GM04504 (cell line): ENCODE measurements around the gene RAB32.

Experiments used
- DNase-seq: peaks from one replicate; pipeline ENCODE4 v3.0.0-alpha.2; 2012; ENCODE audit warnings: low read depth

The RAB32 gene

GRCh38 chr6:146582857-146583256 lies 39.2 kb downstream of the RAB32 start:
- no peak for DNase-seq

GRCh38 chr6:146583966-146584365 lies 40.3 kb downstream of the RAB32 start:
- no peak for DNase-seq

- no peak for DNase-seq
Measured at GRCh38 chr6:146587459-146587858, 43.8 kb downstream of the RAB32 start.

GRCh38 chr6:146590492-146590891 lies 46.9 kb downstream of the RAB32 start:
- no peak for DNase-seq

- no peak for DNase-seq
Measured at GRCh38 chr6:146592451-146592850, 48.8 kb downstream of the RAB32 start.

- DNase-seq, result no peak
Measured at GRCh38 chr6:146593986-146594385, 50.4 kb downstream of the RAB32 start.

- no peak for DNase-seq
Measured at GRCh38 chr6:146594495-146594894, 50.9 kb downstream of the RAB32 start.

DNA sequence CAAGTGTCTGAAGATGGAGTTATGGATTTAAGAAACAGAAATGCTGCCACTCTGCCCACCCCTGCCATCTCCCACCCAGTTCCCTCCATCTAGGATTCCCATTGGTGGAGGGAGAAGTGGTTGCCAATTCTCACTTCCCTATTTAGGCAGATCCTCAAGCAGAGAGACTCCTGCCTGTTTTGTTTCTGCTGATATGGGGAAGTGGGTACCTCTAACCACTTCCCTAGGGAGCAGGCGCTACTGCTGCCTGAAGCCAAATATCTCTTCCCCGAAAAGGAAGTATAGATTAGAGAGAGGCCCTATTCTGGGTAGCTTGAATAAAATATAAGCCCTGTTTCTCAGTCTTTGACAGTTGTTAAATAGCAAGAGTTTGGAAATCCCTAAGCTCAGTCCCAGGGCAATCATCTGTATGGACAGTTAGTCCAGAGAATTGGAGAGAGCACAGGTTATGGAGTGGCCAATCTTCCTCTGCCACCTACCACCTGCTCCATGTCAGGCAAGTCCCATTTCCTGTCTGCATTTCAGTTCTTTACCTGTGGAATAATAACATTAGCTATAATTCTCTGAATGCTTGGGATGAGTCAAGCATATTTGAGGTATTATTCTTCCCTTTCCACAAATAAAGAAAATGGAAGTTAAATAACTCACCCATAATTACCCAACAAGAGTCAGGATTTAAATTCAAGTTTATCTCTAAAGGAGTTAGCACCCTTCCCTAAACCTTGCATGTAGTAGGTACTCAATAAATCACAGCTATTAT lies 52.5 kb downstream of the RAB32 start:
- DNase-seq, result no peak

- peak; percentile 15 for DNase-seq
Measured at GRCh38 chr6:146598772-146599405, 55.3 kb downstream of the RAB32 start, which contains the start of gene ADGB. ADGB (plus strand) TSS chr6:146598972; CDS start chr6:146599041, 69 bp downstream.

- no peak for DNase-seq
Measured at GRCh38 chr6:146601352-146601751, 57.7 kb downstream of the RAB32 start.

DNA sequence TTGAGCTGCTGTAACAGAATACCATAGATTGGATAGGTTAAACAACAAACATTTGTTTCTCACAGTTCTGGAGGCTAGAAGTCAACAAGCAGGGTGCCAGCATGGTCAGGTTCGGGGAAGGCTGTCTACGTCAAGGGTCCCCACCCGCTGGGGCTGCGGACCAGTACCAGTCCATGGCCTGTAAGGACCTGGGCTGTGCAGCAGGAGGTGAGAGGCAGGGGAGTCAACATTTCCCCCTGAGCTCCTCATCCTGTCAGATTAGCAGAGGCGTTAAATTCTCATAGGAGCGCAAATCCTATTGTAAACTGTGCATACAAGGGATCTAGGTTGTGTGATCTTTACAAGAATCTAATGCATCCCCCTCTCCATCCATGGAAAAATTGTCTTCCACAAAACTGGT lies 58.9 kb downstream of the RAB32 start:
- DNase-seq, result no peak
